Thyroid gland (tissue), 4 donors: ENCODE data around the gene SHISA3.

Experiments
- CTCF ChIP-seq, 6 experiments: fragments of 200-600 bp in 3 of 6; fragments of 450-650 bp in 3 of 6; sonication (generic) in 3 of 6; IDR thresholded peaks; one replicate each; pipeline ENCODE4 v1.5.1; 2016 to 2019; ENCODE audit warnings: antibody characterized with exemption in 6 of 6, mild to moderate bottlenecking in 2 of 6, inconsistent platforms in 1 of 6, moderate library complexity in 1 of 6
- POLR2A ChIP-seq, 2 donors: fragments of 450-650 bp; IDR thresholded peaks; one replicate each; pipeline ENCODE4 v1.6.1; 2017; ENCODE audit warnings: antibody characterized with exemption in 2 of 2, mild to moderate bottlenecking in 2 of 2, moderate library complexity in 1 of 2

GRCh38 chr4:42401171-42401570, 3.9 kb downstream of the SHISA3 start:
- TF ChIP-seq CTCF (IDR thresholded peaks at IDR 0.05) (peak in 3 of 6 experiments; percentile 11 to 26 (median 25)), POLR2A (IDR thresholded peaks at IDR 0.05) (no peak)
